ENCODE measurements around the gene TGM6.

DNA sequence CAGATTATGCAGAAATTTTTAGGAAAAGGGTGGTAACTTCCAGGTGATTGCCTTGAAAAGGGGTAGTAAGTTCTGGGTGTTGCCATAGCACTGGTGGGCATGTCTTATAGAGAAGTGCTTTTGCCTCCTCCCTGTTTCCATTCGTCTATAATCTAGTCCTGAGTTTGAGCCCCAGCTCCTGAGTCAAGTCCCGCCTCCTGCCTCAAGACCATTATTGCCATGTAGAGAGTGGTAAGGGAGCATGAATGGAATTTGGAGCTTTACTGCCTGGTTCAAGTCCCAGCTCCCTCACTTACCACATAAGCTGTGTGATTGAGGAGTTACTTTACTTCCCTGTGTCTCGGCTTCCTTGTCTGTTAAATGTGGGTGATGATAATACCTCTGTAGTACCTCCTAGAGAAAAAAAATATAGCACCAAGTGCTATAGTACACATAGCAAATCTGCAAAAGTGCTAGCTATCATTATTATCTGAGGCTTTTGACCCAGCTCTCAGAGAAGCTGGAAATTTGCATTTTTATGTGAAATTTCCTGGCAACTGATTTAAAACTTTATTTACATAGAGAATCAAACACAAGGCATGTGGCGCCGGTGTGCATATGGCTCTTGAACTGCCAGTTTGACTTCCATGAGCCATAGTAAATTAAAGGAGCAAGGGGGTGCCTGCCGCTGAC lies 36.0 kb downstream of the TGM6 start:
- TF ChIP-seq, protein P1, sequence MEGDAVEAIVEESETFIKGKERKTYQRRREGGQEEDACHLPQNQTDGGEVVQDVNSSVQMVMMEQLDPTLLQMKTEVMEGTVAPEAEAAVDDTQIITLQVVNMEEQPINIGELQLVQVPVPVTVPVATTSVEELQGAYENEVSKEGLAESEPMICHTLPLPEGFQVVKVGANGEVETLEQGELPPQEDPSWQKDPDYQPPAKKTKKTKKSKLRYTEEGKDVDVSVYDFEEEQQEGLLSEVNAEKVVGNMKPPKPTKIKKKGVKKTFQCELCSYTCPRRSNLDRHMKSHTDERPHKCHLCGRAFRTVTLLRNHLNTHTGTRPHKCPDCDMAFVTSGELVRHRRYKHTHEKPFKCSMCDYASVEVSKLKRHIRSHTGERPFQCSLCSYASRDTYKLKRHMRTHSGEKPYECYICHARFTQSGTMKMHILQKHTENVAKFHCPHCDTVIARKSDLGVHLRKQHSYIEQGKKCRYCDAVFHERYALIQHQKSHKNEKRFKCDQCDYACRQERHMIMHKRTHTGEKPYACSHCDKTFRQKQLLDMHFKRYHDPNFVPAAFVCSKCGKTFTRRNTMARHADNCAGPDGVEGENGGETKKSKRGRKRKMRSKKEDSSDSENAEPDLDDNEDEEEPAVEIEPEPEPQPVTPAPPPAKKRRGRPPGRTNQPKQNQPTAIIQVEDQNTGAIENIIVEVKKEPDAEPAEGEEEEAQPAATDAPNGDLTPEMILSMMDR (conservative IDR thresholded peaks at IDR 0.05 in 1 of 2, IDR thresholded peaks at IDR 0.05 in 1 of 2; ENCODE audit: extremely low read depth in 1 of 2, insufficient read depth in 1 of 2, low read depth in 1 of 2, low read length in 2 of 2) = no peak
- no peak for TF ChIP-seq EZH2 (IDR thresholded peaks at IDR 0.05; ENCODE audit: borderline replicate concordance, low read length)
